Adrenal gland (tissue), 5 donors: ENCODE results near the gene PTGES.

Experiments used
- CTCF ChIP-seq, 6 experiments: fragments of 450-650 bp in 4 of 6; fragments of 200-600 bp in 2 of 6; sonication (generic) in 1 of 6; IDR thresholded peaks; 1 replicate in 5 of 6; 2 replicates in 1 of 6; pipeline versions ENCODE4 v1.5.1 to v1.8.0; 2016 to 2021; ENCODE audit warnings: antibody characterized with exemption in 6 of 6, mild to moderate bottlenecking in 2 of 6, moderate library complexity in 1 of 6
- POLR2A ChIP-seq, 2 donors: fragments of 450-650 bp; IDR thresholded peaks; one replicate each; pipeline ENCODE4 v1.6.1; 2017; ENCODE audit warnings: antibody characterized with exemption in 2 of 2, mild to moderate bottlenecking in 2 of 2, moderate library complexity in 1 of 2
- donor health status: DM: no; HTN: no; CAD: no.

GRCh38 chr9:129740174-129740573, 12.7 kb downstream of the PTGES start:
- TF ChIP-seq CTCF (IDR thresholded peaks at IDR 0.05), result no peak
- no peak for TF ChIP-seq POLR2A (IDR thresholded peaks at IDR 0.05)
